CD4-positive, alpha-beta T cell treated with Interleukin-17A for 4 hours (primary cell): ENCODE results near the gene STX8.

ENCODE experiments used
- DNase-seq: peaks from one replicate; pipeline ENCODE4 v3.0.0-alpha.2; 2020; ENCODE audit warnings: mixed read lengths

STX8 gene

GRCh38 chr17:9236286-9237052 is 339.2 kb downstream of the STX8 start:
- DNase-seq = no peak

DNA sequence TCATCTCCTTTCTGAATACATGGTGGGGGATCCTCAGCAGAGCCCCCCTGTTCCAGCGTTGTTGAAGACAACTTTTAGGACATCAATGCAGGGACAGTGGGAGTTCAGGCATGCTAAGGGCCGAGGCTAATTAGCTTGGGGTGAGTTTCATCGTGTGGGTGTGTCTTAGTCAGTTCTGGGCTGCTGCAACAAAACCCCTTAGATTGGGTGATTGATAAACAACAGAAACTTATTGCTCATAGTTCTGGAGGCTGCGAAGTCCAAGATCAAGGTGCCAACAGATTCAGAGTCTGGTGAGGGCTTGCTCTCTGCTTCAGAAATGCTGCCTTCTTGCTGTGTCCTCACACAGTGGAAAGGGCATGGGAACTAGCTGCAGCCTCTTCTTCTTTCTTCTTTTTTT is 340.3 kb downstream of the STX8 start:
- DNase-seq = no peak

DNA sequence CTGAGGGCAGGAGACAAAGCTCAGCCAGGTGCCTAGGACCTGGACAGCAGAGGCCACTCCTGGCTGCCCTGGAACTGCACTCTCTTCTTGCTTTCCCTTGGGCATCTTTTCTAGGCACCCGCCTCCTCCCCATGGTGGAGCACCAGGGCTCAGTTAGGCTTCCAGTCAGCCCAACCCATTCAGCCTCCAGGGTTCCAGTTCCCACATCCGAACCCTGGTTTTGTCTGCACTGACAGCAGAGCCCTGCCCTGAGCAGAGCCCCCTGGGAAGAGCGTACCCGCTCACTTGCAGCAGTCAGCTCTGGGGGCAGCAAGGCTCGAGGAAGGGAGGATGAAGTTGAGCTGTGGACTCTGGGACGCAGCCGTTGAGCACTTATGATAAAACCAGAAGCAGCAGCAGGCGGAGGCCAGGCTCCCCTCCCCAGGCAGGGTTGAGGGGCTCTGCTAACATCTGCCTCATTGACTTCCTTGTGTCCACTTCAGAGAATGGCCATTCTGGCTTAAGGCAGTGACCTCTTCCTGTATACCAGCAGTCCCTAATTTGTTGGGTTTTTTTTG is 341.2 kb downstream of the STX8 start:
- no peak for DNase-seq

DNA sequence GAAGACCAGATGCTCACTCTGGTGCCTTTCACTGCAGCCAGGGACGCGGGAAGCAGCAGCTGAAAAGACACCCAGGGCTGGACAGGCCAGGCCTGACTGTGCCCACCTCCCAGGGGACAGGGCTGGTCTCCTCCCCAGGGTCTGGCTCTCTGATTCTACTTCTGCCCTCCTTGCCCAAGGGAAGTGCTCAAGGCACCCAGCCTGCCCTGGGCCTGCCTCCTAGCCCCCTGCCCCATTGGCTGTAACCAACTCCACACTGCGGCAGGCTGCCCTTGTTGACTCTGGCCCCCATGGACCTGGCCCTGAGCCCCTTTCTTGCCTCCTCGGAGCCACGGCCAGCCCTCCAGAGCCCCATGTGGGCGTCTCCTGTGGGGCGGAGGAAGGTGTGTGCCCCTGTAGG is 341.9 kb downstream of the STX8 start:
- DNase-seq = no peak

DNA sequence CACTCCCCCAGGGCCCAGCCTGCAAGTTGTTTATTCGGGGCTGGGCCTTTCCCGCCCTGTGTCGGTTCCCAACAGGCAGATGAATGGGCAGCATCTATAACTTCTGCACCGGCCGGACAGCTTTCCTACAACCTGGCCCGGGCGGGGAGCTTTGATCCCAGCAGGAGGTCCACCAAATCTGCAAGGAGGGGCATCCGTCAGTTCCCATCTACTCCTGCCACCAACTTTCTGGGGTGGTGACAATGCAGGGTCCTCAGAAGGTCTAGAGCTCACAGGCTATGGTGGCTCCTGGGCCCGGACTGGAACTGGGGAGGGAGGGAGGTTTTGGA is 342.4 kb downstream of the STX8 start:
- DNase-seq = no peak

DNA sequence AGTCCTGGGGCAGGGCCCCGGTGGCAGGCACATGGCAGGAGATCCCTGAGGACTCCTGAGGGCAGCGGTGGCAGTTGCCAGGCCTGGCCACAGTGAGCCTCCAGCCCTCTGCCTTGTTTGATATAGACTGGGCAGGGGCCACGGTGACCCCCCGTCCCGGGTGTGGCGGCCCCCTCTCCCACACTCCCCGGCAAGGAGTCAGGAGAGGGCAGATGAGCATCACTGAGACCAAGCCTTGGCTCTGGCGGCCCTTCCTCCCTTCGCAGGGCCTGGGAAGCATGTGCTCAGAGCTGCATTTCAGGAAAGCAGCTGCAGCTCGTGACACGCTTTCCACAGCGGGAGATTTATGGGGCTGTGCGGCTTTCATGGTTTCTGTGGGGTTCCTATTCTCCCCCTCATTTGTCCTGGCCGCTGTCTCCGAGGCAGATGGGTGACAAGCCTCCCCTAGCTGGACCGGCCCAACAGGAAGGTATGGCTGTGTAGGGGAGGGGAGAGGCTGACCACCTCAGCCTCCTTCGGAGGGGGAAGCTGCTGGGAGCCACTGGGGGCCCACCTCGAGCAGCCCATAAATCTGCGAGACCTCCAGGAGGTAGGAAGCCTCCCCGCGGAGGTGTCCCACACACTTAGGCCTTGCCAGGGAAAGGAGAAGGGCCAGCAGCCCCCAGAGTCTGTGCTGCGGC is 342.9 kb downstream of the STX8 start:
- DNase-seq = no peak

- no peak for DNase-seq
These were observed 343.5 kb downstream of the STX8 start for GRCh38 chr17:9232155-9232475.

- DNase-seq = no peak
These were observed 344.0 kb downstream of the STX8 start for GRCh38 chr17:9231449-9232154.

- no peak for DNase-seq
These were observed 344.8 kb downstream of the STX8 start for GRCh38 chr17:9230861-9231260.

DNA sequence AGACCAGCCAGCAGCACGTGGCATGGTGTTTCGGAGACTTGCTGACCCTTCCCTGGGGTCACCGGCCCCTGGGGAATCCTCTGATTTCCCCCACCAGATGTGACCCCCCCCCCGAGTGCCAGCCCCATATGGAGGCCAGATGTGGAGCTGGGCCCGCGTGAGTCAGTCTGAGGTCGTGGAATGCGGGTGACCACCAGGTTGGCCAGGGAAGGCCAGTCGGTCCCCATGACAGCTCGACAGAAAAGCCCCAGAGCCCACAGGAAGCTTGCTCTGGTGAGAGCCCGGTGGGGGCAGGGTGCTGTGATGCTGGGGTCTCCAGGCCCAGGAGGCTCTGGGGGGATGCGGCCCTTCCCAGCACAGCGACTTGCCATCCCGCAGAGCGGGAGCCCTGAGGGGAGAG is 345.3 kb downstream of the STX8 start:
- DNase-seq = no peak

GRCh38 chr17:9229826-9230201 is 345.8 kb downstream of the STX8 start:
- no peak for DNase-seq

- DNase-seq = no peak
These were observed 346.3 kb downstream of the STX8 start for GRCh38 chr17:9229160-9229825.

- no peak for DNase-seq
These were observed 347.0 kb downstream of the STX8 start for GRCh38 chr17:9228408-9229159.

DNA sequence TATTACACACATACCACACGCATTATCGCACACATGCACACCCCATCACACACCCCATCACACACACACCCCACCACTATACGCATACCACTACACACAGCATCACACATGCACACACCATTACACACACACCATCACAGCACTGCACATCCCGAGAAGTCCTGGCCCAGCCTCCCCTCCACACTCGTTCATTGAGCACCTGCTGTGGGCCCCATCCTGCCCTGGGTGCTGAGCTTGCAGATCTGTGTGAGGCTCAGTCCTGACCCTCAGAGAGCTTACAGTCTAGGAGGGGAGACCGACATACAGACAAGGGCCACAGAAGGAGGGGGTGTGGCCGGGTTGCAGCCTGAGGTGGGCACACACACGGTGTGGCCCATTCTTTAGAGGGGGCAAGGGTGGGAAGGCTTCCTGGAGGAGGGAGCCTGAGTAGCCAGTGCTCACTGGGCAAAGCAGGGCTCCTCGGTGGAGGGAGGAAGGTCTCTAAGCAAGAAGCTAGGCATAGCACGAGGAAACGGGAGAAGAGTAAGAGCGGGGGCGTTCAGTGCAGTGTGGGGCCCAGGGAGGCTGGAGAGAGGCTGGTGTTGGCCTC is 347.7 kb downstream of the STX8 start:
- no peak for DNase-seq

DNA sequence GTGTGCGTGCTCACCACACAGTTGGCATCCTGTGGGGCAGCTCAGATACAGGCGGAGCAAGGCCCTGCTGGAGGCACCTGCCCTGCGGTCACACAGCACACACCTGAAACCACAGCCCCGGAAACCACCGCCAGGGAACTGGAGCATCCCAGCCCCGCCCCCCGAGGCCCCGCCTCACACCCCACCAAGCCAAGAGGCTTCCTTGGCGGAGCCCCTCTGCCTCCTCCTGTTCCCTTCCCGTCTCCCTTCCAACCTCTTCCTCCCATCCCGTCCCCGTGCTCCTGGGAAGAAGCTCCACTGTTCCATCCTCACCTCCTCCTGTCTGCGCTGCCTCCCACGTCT is 348.9 kb downstream of the STX8 start:
- peak; percentile 45 for DNase-seq

DNA sequence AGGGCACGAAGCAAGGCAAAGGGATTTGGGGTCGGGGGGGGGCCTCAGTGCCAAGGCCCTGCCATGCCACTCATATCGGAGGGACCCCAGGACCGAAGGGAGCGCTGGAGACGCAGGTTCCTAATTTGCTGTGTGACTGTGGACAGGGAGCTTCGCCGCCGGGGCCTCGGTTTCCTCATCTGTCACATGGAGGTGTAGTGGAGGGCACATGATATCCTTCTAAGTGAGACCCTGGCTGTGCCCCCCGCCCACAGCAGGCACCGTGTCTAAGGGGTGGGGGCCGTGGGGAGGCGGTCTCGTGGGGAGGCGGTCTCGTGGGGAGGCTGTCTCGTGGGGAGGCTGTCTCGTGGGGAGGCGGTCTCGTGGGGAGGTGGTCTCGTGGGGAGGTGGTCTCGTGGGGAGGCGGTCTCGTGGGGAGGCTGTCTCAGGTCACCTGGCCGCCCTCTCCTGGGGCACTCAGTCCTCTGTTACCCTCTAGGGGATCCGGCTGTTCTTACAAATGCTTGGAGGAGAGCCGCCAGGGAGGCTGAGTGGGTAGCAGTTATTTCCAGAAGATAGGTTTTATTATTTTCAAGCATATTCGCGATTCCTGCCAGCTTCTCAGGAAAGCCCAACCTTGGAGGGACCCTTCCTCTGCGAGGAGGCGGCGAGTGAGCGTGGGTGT is 349.4 kb downstream of the STX8 start:
- DNase-seq = no peak

DNA sequence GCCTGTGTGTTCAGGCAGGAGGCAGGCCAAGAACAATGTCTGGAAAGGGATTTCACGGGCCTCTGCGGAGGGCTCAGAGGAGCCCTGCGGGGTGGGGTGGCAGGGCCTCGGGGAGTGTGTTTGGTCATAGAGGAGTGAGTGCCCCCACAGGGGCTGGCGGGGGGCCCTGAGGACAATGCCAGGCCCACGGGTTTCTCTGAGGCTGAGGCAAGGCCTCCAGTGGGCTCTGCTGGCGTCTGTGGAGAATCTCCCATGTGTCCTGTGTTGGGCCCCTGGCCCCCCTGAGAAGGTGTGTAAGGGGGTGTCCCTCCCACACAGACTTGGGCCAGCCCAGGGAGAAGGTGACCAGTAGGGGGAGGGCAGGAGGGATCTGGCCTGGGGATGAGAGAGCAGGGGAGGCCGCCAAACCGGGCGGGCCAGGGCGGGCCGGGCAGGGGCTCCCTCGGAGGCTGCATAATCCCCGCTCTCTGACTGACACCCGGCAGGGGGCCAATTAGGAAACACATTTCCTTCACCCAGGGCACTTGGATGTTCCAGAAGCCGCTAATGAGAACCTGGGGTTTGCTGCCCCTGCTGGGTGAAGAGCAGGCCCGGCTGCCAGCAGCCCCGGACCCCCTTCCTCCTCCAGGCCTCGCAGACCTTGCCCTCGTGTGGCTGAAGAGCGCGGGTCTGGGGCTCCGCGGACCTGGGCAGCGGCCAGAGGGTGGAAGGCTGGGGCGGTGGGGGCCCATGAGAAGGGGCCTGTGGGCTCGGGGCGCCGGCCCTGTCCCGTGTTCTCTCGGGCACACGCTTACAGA is 350.1 kb downstream of the STX8 start:
- DNase-seq = no peak

GRCh38 chr17:9224485-9224884 is 351.1 kb downstream of the STX8 start:
- DNase-seq = no peak

GRCh38 chr17:9223531-9223930 is 352.1 kb downstream of the STX8 start:
- DNase-seq = no peak

DNA sequence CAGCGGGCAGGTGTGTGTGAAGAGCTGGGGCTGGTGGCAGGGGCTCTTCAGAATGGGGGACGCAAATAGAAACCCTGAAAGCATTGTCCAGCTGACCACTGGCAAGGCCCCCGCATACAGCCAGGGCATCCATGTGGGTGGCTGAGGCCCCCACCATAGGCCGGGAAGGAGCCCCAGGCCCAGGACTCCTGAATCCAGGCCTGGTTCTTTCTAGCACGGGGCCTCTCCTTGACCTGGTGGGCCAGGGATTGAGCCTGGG is 353.8 kb downstream of the STX8 start:
- DNase-seq = no peak
